Measurements from ENCODE around the gene VAX1. TPM values are rescaled to one million over a fixed set of nuclear protein-coding genes. Genes with fewer than 3 reads are reported as not detected.
"Not testable (repeated sequence)": the region's sequence is repeated elsewhere in the genome, so short reads cannot be mapped to it uniquely, and the experiment has no call there.

VAX1 gene
- total and polyA plus RNA-seq, 2 of the 4 experiments (the other 2 are of a cell fraction), result not detected

DNA sequence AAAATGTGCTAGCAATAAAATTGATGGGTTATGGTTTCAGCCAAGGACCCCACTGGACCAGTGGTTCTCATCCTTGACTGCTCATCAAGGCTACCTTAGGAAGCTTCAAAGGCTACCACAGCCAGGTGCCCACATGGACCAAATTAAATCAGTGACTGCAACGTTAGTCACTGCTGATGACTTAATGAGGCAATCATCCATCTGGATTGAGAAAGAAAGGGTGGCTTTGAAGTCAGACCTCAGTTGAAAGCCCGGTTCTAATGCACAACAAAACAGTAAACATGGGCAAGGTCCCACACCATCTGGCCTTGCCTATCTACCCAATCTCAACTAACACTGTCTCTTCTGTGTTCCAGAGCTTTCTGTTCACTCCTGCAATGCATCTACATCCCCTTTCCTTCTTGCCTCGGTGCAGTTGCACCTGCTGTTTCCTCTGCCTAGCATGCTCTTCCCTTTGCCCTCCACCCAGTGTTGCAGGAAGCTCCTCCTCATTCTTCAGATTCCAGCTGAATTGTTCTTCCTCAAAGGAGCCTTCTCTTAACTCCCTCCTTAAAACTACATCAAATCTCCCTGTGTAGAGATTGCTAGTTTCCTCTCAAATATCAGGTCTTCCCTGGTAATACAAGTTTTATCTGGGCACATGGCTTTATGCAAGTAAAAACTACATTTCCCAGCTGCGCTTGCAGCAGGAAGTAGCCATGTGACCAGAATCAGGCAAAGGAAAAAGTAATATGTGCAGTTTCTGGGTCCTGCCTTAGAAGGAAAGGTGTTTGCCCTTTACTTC, 49.0 kb upstream of the VAX1 start:
- Histone ChIP-seq H3K9me1 (ENCODE audit: insufficient read depth, low read length) (no peaks in the 10 kb centered on the region), H3K4me1 (ENCODE audit: control insufficient read depth, insufficient read depth, low read length) (no peaks in the 10 kb centered on the region), H3K9me3 (ENCODE audit: control insufficient read depth, insufficient read depth, low read length) (no peaks in the 10 kb centered on the region), H3K4me2 (ENCODE audit: low read depth, low read length) (no peak overlapping the region), H3K23ac (ENCODE audit: low read depth, low read length) (no peak overlapping the region), H2BK20ac (ENCODE audit: low read depth, low read length) (no peak overlapping the region), H2BK5ac (ENCODE audit: low read depth, low read length, poor library complexity, severe bottlenecking) (no peak overlapping the region), H4K91ac (ENCODE audit: insufficient read depth, low read depth, low read length) (no peak overlapping the region), H3K4me3 (ENCODE audit: insufficient read depth, low read depth, low read length) (no peak overlapping the region), H4K5ac (ENCODE audit: low read depth, low read length) (no peak overlapping the region), H4K20me1 (ENCODE audit: insufficient read depth, low read length) (no peaks in the 10 kb centered on the region), H3K18ac (ENCODE audit: low read depth, low read length) (no peak overlapping the region), H3K9ac (ENCODE audit: low read depth, low read length) (no peak overlapping the region), H3K27ac (ENCODE audit: insufficient read depth, low read length) (no peak overlapping the region), H2AFZ (replicated peaks; ENCODE audit: low read length, poor library complexity) (peak overlapping the region; percentile 34), H4K8ac (ENCODE audit: low read depth in 2 of 2, low read length in 2 of 2) (no peak overlapping the region), H3K36me3 (ENCODE audit: control insufficient read depth, insufficient read depth, low read length) (no peaks in the 10 kb centered on the region), H2BK120ac (ENCODE audit: low read depth, low read length) (no peak overlapping the region), H3K56ac (ENCODE audit: extremely low read depth, insufficient read depth, low read length) (no peak overlapping the region), H3K79me1 (ENCODE audit: low read depth in 1 of 2, low read length in 2 of 2) (no peaks in the 10 kb centered on the region), H3K14ac (replicated peaks; ENCODE audit: low read depth, low read length) (no peak overlapping the region), H2AK9ac (replicated peaks; ENCODE audit: low read depth, low read length, poor library complexity) (no peak overlapping the region), H2AK5ac (ENCODE audit: low read depth, low read length) (no peak overlapping the region), H3K27me3 (ENCODE audit: control insufficient read depth, insufficient read depth, low read length) (peaks cover 2% of the 10 kb centered on the region; the same call in 1 of the 2 replicates), H3K4ac (ENCODE audit: low read depth, low read length) (no peak overlapping the region), H2BK15ac (ENCODE audit: low read depth, low read length) (no peak overlapping the region)
- intact Hi-C loops (cut with micrococcal nuclease), result no loop called here
- TF ChIP-seq, protein P1, sequence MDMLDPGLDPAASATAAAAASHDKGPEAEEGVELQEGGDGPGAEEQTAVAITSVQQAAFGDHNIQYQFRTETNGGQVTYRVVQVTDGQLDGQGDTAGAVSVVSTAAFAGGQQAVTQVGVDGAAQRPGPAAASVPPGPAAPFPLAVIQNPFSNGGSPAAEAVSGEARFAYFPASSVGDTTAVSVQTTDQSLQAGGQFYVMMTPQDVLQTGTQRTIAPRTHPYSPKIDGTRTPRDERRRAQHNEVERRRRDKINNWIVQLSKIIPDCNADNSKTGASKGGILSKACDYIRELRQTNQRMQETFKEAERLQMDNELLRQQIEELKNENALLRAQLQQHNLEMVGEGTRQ (IDR thresholded peaks at IDR 0.05; ENCODE audit: low read depth, low read length), result peak; percentile 66; the same call in 1 of the 2 replicates
- TF ChIP-seq, protein P2, sequence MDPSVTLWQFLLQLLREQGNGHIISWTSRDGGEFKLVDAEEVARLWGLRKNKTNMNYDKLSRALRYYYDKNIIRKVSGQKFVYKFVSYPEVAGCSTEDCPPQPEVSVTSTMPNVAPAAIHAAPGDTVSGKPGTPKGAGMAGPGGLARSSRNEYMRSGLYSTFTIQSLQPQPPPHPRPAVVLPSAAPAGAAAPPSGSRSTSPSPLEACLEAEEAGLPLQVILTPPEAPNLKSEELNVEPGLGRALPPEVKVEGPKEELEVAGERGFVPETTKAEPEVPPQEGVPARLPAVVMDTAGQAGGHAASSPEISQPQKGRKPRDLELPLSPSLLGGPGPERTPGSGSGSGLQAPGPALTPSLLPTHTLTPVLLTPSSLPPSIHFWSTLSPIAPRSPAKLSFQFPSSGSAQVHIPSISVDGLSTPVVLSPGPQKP (IDR thresholded peaks at IDR 0.05; ENCODE audit: borderline replicate concordance, low read depth, low read length), result no peak
- no peak for TF ChIP-seq RAD21 (IDR thresholded peaks at IDR 0.05; ENCODE audit: low read length)
- no peak for TF ChIP-seq MAFK (IDR thresholded peaks at IDR 0.05; ENCODE audit: low read depth, low read length)
- TF ChIP-seq CEBPB (IDR thresholded peaks at IDR 0.05; ENCODE audit: low read depth, low read length), result peak; percentile 47
- in situ Hi-C loops (cut with MboI; ENCODE audit: low sequenced_read_pairs), result no loop called here
- dilution Hi-C loops (cut with HindIII; ENCODE audit: low sequenced_read_pairs, unreplicated experiment), result no loop called here
- CTCF ChIA-PET, result interaction anchor here (1.3 kb wide), 1 partner anchor 13 kb away, joined by 3 read pairs; no protein-coding TSS in a partner anchor
- DNase-seq, result peak; percentile 7
- WGBS, 2 experiments (ENCODE audit: extremely low coverage in 2 of 2, insufficient read length in 1 of 2), result 17% methylated on average over 1 of the region's 4 CpGs; no CpG with 5 or more reads in 1 of the 2 experiments
- POLR2A ChIA-PET (ENCODE audit: unreplicated experiment), result no interaction called here
- no TSS peak for BruUV-seq (replicated peaks)
- no peak for ATAC-seq (ENCODE audit: low read depth)

DNA sequence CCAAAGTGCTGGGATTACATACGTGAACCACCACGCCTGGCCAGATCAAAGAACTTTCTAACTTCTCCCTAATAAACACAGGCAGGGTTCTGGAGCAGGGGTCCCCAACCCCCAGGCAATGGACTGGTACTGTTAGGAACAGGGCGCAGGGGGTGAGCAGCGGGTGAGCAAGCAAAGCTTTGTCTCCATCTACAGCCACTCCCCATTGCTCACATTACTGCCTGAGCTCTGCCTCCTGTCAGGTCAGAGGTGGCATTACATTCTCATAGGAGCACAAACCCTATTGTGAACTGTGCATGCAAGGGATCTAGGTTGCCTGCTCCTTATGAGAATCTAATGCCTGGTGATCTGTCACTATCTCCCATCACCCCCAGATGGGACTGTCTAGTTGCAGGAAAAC, 47.7 kb upstream of the VAX1 start:
- H3K14ac ChIP-seq (replicated peaks; ENCODE audit: low read depth, low read length); H3K36me3 ChIP-seq (ENCODE audit: control insufficient read depth, insufficient read depth, low read length); H3K4me1 ChIP-seq (ENCODE audit: control insufficient read depth, insufficient read depth, low read length); DNase-seq; H3K27me3 ChIP-seq (ENCODE audit: control insufficient read depth, insufficient read depth, low read length); H3K9me3 ChIP-seq (ENCODE audit: control insufficient read depth, insufficient read depth, low read length); H4K5ac ChIP-seq (ENCODE audit: low read depth, low read length); H3K79me1 ChIP-seq (ENCODE audit: low read depth in 1 of 2, low read length in 2 of 2); H3K4me3 ChIP-seq (ENCODE audit: insufficient read depth, low read depth, low read length); dilution Hi-C loops (cut with HindIII; ENCODE audit: low sequenced_read_pairs, unreplicated experiment); POLR2A ChIA-PET (ENCODE audit: unreplicated experiment); intact Hi-C loops (cut with micrococcal nuclease); H2BK120ac ChIP-seq (ENCODE audit: low read depth, low read length); H3K9me1 ChIP-seq (ENCODE audit: insufficient read depth, low read length); H3K4me2 ChIP-seq (ENCODE audit: low read depth, low read length); H4K20me1 ChIP-seq (ENCODE audit: insufficient read depth, low read length); H4K91ac ChIP-seq (ENCODE audit: insufficient read depth, low read depth, low read length); H3K23ac ChIP-seq (ENCODE audit: low read depth, low read length); H2BK20ac ChIP-seq (ENCODE audit: low read depth, low read length); in situ Hi-C loops (cut with MboI; ENCODE audit: low sequenced_read_pairs); H3K18ac ChIP-seq (ENCODE audit: low read depth, low read length); H4K8ac ChIP-seq (ENCODE audit: low read depth in 2 of 2, low read length in 2 of 2); H3K27ac ChIP-seq (ENCODE audit: insufficient read depth, low read length); H2BK15ac ChIP-seq (ENCODE audit: low read depth, low read length); H2AK5ac ChIP-seq (ENCODE audit: low read depth, low read length); H2BK5ac ChIP-seq (ENCODE audit: low read depth, low read length, poor library complexity, severe bottlenecking); H3K56ac ChIP-seq (ENCODE audit: extremely low read depth, insufficient read depth, low read length); H3K9ac ChIP-seq (ENCODE audit: low read depth, low read length); H2AK9ac ChIP-seq (replicated peaks; ENCODE audit: low read depth, low read length, poor library complexity); BruUV-seq (replicated peaks); H3K4ac ChIP-seq (ENCODE audit: low read depth, low read length); ATAC-seq (ENCODE audit: low read depth): not testable (repeated sequence)
- CTCF ChIA-PET, result interaction anchor here (1.3 kb wide), 1 partner anchor 11 kb away, joined by 3 read pairs; no protein-coding TSS in a partner anchor
- peak overlapping the region; percentile 51 for H2AFZ ChIP-seq (replicated peaks; ENCODE audit: low read length, poor library complexity)
- 75% methylated on average over 2 of the region's 4 CpGs; no CpG with 5 or more reads in 1 of the 2 experiments for WGBS, 2 experiments (ENCODE audit: extremely low coverage in 2 of 2, insufficient read length in 1 of 2)
